HG02852 (cell line): ENCODE measurements around the gene TMEM239.
A peak's percentile ranks its signal among the peaks of the same experiment; 100 is the strongest.
"Not testable (repeated sequence)": the region's sequence is repeated elsewhere in the genome, so short reads cannot be mapped to it uniquely, and the experiment has no call there.

Experiments used
- ATAC-seq: cut with Tn5 transposase; IDR thresholded peaks from one replicate; pipeline ENCODE4 v1.9.1; 2021; ENCODE audit warnings: mild to moderate bottlenecking, moderate library complexity; ENCODE audit not compliant: unreplicated experiment

The TMEM239 gene

DNA sequence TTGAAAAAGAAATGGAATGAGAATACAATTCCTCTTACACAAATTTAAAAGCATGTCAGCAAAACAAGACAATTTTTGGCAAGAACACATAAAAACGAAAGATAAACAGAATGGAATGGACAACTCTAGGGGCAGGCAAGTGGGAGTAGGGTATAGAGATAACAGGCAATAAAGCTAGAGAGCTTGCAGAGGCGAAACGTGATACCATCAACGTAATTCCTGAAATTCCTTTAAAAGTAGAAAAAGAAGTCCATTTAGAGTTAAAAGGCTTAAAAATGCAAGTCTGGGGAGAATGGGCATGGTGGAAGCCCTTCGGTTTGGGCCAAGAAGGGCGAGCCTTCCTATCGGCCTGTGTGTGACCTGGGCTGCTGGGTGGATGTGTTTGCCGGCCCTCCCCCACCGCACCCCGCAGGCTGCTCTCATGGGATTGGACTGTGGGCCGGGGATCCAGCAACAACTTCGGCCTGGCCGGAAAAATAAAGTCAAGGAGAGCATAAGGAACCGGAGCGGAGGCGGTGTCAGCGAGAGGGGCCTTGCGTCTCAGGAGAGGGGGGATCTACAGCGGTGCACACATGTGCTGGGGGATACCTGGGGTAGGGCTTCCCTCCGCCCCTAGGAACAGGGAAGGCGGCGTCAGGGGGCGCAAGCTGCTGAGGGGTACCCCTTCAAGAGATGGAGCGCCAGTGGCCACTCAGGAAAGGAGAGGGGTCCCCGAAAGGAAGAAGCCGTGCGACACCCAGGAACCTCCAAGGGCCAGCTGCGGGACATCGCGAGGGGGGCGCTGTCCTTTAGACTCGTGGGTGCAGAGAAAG is 4.1 kb downstream of the TMEM239 start:
- ATAC-seq = no peak

DNA sequence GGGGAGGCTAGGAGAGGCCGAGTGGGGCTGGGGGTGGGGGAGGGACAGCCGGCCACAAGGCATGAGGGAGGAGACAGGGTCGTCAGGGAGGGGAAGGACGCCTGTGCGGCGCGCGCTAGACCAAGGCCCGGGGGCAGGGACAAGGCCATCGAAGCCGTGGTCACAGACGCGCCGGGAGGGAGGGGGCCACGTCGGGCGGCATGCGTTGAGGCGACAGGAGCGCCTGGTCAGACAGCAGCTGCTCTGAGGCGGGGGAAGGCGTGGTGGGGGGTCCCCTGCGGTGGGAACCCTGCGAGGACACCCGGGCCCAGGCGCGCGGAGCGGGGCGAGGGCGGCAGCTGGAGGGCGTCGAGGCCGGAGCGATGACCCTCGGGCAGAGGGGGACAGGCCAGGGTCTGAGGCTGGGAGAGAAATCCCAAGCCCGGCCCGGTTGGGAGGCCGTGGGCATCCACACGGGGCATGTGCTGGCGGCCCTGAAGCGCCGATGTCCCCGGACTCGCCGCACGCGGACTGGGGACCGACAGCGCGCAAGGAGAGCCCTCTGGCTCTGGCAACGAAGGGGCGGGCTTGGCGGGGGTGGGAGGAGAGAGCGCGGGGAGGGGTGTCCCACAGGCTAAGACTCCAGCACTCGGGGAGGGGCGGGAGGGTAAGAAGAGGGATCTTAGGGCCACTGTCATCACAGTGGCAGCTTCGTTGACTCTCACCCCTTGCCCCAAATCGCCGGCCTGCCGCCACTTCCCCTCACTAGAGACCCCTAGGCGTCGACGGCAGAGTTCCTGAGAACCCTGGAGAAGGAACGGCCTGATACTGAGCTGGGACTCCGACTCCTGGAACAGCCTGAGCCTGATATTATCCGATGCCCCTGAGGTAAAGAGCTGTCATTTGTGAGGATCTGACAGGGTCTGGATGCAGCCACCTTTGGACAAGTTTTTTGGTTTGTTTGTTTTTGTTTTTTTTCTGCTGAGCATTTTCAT is 5.0 kb downstream of the TMEM239 start:
- ATAC-seq = no peak

DNA sequence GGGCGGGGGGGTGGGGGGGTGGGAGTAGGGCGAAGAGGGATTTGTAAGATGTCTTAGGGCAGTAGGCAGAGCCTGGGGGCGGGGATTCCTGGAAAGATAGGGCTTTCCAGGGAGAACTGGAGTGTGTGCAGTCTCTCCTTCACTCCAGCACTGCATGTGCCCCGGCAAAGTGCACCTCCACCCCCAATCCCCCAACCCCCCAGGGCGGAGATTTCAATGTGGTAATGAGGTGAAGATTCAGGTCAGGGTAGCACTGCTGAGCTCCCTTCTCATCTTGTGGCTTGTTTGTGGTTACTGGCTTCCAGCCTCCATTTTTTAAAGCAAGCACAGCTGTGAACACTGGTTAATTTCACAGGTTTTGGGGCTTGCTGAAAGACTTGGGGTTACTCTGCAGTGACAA is 5.9 kb downstream of the TMEM239 start:
- ATAC-seq = no peak

DNA sequence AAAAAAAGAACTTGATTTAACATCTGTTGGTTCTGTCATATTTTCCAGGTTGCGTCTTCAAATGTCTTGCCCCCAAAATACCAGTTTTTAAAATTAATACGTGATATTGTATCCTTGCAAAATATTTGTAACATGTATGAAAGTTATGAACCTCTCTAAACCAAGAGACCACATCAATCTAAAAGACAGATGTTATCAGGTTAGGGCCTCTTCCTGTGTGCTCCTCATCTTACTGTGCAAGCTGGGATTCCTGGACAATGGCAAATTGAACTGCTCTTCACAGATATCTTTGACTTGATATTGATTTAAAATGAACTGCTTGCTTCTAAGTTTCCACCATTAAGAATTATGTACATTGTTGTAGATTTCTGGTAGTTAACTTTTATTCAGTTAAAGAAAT is 9.6 kb downstream of the TMEM239 start:
- no peak for ATAC-seq

DNA sequence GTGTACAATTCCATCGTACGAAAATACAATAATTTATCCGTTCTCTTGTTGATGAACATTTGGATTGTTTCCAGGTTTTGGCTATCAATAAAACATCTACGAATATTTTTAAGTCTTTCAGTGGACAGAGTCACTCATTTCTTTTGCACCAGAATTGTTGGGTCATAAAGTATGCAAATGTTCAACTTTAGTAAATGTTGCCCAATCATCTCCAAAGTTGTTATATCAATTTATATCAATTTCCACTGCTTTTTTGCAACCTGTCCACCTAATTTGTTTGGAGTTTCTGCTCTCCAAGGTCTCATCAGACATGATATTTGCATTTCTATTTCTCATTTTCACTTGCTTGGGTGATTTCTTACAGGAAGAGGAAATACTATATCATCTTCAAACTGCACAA is 10.5 kb downstream of the TMEM239 start:
- no peak for ATAC-seq

DNA sequence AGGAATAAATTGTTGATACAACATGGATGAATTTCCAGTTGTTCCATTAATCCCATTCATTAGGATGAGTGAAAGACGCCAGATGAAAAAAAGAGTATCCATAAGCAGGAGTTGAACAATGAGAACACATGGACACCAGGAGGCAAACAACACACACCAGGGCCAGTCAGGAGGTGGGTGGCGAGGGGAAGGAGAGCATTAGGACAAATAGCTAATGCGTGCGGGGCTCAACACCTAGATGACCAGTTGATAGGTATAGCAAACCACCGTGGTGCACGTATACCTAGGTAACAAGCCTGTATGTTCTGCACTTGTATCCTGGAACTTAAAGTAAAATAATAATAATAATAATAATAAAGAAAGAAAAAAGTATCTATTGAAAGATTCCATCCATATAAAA is 13.2 kb downstream of the TMEM239 start:
- no peak for ATAC-seq

DNA sequence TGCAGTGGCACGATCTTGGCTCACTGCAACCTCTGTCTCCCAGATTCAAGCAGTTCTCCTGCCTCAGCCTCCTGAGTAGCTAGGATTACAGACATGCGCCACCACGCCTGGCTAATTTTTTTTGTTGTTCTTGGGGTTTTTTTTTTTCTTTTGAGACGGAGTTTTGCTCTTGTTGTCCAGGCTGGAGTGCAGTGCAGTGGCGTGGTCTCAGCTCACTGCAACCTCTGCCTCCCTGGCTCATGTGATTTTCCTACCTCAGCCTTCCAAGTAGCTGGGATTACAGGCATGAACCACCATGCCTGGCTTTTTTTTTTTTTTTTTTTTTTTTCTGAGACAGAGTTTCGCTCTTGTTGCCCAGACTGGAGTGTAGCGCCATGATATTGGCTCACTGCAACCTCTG is 15.0 kb downstream of the TMEM239 start:
- ATAC-seq = not testable (repeated sequence)

DNA sequence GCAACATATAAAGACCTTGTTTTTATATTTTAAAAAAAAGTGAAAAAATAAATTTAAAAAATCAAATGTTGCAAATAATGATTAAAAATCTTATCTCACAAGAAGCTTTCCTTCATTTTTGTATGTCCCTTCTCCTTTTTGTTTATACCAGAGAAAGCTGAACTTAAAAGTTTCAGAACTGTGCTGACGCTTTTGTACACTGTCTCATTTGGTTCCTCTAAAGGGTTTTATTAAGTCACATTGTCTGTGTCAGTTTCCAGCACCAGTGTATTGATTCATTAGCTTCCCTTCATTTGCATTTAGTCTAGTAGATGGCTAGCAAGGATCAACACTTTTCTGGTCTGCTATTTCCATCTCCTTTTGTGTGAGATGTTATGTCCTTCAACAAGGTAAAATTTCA is 17.6 kb downstream of the TMEM239 start:
- ATAC-seq = no peak

DNA sequence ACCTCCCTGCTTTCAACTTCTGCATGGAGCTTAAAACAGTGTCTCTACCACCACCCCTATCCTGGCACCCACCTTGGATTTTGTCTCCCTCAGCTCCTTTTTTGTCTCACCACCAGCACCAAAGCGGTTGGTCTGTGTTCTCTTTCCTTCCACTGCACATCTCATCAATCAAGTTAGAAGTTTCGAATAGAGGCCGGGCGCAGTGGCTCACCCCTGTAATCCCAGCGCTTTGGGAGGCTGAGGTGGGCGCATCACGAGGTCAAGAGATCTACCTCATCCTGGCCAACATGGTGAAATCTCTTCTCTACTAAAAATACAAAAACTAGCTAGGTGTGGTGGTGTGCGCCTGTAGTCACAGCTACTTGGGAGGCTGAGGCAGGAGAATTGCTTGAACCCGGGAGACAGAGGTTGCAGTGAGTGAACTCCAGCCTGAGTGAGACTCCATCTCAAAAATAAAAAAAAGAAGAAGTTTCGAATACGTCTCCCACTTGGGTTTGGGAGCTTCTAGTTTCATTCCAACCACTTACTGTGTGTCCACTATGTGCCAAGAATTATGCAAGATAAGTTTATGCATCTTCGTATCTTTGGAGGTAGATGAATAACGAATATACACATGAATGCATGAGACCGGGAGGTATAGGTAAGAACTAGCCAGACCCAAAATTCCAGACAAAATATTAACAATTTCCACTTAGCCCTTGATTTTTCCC is 18.4 kb downstream of the TMEM239 start:
- ATAC-seq = no peak

DNA sequence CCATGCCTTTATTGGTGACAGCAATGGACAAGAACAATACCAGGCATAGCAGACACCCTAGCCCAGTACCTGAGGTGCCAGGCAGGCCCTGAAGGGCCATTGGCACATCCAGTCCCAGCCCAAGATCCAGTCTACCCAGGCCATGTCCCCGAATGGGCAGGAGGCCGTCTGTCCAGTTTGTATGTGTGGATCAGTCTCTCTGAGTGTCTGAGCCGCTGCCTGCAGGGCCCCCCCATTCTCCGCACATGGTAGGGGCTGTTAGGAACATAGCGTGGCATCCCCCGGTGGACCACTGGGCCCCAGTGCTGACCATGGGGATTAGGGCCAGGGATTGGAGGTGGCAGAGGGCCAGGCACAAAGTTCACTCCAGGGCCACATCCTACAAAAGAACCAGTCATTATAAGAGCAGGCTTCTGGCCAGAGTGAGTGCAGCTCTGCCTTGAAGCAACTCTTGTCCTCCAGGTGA is 19.2 kb downstream of the TMEM239 start:
- ATAC-seq = no peak

DNA sequence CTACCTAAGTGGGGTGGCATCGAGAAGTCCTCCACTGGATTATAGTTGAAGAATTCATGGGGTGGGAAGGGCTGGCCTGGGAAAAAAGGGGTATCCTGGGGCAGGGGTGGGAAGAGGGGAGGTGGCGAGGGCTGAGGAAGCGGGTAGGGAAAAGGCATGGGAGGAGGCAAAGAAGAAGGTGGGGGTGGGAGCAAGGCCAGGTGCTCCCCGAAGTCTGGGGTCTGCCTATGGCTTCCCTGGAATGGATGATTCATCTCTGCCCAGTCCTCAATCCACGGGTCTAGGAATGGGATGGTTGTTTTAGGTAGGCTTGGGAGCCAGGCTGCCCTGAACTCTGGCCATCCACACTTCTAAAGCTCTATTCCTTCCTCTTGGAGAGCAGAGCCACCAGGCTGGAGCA is 19.9 kb downstream of the TMEM239 start:
- no peak for ATAC-seq

DNA sequence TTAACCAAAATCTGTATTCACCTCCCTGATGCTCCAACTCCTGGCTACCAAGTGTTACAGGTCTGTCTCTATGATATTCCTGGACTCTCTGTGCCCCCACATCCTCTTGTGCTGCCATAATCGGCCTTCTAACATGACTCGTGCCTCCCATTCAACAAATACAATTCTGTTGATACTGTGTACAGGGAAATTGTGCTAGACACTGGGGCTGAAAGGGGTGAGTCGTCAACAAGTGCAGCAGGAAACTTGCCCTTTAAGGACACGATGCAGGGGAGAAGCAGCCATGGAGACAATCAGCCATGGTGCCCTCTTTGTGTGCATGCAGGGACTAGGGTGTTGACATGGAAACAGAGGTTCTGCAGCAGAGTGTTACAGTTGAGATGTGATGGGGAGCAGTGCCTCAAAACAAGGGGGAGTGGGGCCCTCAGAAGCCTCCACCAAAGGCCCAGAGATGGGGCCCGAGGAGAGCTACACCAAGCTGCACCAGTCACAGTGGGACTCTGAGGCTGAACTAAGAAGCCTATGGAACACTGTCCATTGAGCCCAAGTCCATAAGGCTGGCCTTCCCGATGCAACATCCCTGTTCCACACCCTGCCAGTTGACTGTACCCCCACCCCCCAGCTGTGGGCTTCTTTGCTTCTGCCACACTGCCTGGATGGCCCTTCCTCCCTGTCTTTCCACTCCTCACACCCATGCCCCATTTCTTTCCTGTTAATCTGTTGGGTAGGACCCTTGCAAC is 21.2 kb downstream of the TMEM239 start:
- no peak for ATAC-seq

DNA sequence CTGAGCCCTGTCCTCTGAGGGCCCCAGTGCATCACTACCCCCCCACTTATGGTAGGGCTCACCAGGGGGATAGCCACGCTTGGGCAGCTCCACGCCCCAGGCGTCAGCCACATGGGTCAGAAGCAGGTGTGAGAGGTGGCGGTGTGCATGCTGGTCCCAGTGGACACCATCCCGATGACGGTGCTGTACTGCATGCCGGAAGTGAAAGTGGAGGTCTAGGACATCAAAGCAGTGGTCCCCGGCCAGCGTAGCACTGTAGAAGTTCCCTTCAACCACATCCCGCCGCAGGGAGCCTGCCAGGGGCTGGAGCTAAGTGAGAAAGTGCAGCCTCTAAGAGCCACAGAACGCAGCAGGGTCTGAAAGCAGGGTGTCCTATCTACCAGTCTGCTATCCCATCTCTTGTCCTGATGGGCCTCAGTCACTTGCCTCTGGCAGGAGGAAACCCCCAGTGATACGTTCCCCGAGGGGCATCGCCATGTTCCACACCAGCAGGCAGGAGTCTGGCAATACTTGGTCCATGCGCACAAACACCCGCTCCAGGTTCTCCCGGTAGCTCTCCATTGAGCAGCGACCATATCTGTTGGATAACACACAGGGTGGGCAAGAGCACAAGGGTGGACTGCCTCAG is 22.1 kb downstream of the TMEM239 start:
- no peak for ATAC-seq

DNA sequence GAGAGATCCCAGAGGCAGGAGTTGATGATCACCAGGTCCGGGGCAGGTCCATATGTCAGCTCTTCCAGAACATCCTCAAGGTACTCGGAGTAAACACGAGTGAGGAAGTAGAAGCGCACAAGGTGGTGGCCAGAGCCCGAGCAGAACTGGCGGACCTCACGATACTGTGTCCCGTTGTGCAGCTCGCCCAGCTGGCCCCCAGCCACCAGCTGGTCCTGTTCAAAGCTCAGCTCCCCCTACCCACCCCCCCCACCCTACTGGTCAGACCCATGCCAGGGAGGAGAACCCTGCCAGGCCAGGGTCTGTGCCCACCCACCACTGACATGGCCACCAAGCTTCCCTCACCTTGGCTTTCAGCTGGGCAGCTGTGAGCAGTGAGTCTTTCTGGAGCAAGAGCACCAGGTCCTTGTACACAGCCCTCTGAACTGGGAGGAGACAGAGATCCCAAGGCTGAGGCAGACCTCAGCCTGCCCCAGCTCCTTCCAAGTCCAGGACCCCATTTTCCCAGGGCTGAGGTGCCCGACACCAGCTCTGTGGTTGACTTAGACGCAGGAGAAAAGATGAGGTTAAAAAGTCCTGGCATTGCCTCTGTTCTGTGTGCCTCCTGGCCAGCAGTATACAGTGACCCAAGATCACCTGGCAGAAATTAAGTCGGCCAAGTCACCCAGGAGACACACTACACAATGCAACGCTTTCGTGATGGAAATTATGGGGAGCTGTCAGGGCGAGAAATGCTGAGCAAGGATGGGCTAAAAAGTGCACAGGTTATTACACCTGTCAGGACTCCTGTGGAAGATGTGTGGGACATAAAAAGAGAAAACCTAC is 22.9 kb downstream of the TMEM239 start:
- ATAC-seq = no peak

DNA sequence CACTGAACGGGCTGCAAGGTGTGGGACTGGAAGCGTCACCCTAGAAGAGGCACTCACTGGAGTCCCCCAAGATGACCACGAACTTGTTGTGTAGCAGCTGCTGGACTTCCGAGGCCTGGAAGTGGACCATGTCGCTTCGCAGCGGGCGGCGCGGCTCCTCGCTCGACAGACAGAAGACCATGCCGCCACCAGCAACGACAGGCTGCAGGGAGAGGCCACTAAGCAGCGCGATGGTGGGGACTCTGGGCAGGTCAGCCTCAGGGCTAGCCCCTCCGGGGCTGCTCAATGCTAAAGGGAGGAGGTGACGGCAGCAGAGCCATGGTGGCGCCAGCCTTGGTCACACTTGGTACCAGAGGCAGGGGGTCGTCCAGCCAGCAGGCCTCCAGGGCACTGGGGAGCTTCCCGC is 23.6 kb downstream of the TMEM239 start:
- no peak for ATAC-seq

DNA sequence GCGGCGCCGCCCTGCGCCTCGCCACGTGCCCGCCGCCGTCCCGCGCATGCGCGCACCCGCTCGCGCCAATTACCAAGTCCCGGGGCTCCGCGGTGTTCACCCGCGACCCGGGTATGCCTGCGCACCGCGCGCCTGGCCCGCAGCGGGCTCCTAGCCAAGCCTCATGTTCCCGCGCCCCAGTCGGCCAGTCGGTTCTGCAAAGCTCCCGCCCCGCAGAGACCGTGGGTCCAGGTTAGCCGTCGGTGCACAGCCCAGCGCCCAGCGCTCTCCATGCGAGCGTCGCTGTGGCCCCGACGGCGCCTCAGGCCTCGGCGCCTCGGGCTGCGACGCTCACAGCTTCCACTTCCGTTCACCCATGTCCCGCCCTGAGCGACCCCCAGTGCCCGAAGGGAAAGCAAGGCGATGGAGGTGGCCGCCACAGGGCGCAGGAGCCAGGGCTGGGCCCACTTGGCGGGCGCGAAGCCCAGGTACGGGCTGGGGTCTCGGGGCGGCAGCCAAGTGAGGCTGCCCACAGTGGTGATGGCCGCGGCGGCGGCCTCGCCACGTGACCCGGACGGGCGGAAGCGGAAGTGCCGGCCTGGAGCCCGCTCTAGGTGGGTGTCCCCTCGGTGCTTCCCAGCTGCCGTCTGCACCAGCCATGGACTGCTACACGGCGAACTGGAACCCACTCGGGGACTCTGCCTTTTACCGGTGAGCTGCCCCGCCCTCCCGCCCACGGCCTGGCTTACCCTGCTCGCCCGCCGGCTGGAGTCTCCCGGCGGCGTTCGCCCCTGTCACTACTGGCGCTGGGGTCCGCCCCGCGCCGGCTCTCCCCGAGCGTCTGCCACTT is 24.2 kb downstream of the TMEM239 start, which contains the start of the genes PCED1A and VPS16:
Gene PCED1A (minus strand): TSS at position 518 of the 829 bp plus-strand sequence. CDS start 743 bp downstream, outside the sequence.
Gene VPS16 (plus strand): TSS at position 608 of the 829 bp plus-strand sequence. CDS start 30 bp downstream, at position 638.
- ATAC-seq = peak; percentile 94

DNA sequence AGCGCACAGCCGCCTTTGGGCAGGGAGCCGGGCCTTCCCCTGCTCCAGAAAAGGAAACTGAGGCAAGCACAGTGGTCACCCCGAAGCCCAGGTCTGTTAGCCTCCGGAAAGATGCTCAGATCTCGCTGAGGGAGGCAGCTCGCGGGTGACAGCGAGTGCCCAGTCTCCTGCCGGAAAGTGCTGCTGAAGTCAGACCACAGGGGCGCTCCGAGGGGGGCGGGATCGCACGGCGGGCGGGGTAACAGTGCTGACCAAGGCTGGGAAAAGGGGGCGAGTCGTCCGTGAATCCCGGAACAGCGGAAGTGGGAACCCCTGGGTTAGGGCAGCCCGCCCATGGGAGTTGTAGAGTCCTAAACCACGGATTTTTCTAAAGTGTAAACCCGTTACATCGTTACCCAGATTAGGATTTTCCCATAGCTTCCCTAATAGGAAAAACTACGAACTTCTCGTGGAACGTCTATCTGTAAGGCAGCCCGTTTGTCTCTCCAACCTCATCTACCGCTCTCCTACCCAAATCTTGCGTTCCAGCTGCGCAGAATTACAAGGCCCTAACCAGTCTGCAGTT is 24.9 kb downstream of the TMEM239 start:
- ATAC-seq = peak; percentile 44

DNA sequence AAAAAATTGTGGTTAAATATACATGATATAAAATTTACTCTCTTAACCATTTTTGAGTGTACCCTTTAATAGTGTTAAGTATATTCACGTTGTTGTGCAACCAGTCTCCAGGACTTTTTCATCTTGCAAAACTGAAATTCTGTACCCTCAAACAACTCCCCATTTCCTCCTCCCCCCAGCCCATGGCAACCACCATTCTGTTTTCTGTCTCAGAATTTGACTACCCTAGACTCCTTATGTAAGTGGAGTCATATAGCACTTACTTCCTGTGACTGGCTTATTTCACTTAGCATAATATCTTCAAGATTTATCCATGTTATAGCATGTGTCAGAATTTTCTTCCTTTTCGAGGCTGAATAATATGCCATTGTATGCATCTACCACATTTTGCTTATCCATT is 29.4 kb downstream of the TMEM239 start:
- no peak for ATAC-seq
